ENCODE data around the gene SLC43A2.

- TF ChIP-seq CTCF (IDR thresholded peaks at IDR 0.05), result no peak
- TF ChIP-seq POLR2AphosphoS5 (IDR thresholded peaks at IDR 0.05), result no peak
- no peak for TF ChIP-seq EP300 (IDR thresholded peaks at IDR 0.05)
Measured at GRCh38 chr17:1647802-1648171, 19.2 kb upstream of the SLC43A2 start.

Measured in suprapubic skin (tissue), 4 donors.